ENCODE results near the gene ACTL7A. TPM values are rescaled to one million over a fixed set of nuclear protein-coding genes. Genes with fewer than 3 reads are reported as not detected.

The ACTL7A gene
- total RNA-seq, result not detected in 2 replicates

DNA sequence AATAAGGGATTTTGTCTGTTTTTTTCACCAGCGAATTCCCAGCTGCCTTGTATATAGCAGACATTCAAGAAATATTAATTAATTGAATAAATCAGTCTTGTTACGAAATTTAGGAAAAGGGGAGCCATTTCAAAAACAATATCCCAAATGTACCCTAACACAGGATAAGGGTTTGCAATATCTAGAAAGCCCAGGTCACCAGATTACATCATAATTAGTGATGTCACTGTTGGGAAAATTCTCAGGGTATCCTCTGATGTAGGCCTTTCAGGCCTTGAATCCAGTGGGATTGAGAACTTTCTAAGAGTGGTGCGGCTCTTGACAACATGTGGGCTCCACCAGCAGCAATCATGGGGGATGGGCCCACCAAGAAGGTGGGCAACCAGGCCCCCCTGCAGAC lies at the start of gene ACTL7A:
TSS of gene ACTL7A (plus strand) at position 270 of the 400 bp plus-strand sequence. CDS start at position 327, 57 bp downstream.
- no peak within 1 kb of the TSS for H3K4me3 ChIP-seq (ENCODE audit: low read depth, low read length)
- TF ChIP-seq, protein P1, sequence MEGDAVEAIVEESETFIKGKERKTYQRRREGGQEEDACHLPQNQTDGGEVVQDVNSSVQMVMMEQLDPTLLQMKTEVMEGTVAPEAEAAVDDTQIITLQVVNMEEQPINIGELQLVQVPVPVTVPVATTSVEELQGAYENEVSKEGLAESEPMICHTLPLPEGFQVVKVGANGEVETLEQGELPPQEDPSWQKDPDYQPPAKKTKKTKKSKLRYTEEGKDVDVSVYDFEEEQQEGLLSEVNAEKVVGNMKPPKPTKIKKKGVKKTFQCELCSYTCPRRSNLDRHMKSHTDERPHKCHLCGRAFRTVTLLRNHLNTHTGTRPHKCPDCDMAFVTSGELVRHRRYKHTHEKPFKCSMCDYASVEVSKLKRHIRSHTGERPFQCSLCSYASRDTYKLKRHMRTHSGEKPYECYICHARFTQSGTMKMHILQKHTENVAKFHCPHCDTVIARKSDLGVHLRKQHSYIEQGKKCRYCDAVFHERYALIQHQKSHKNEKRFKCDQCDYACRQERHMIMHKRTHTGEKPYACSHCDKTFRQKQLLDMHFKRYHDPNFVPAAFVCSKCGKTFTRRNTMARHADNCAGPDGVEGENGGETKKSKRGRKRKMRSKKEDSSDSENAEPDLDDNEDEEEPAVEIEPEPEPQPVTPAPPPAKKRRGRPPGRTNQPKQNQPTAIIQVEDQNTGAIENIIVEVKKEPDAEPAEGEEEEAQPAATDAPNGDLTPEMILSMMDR (IDR thresholded peaks at IDR 0.05; ENCODE audit: insufficient read depth, low read depth, low read length), result no peak
- DNase-seq (ENCODE audit: low read depth), result no peak

DNA sequence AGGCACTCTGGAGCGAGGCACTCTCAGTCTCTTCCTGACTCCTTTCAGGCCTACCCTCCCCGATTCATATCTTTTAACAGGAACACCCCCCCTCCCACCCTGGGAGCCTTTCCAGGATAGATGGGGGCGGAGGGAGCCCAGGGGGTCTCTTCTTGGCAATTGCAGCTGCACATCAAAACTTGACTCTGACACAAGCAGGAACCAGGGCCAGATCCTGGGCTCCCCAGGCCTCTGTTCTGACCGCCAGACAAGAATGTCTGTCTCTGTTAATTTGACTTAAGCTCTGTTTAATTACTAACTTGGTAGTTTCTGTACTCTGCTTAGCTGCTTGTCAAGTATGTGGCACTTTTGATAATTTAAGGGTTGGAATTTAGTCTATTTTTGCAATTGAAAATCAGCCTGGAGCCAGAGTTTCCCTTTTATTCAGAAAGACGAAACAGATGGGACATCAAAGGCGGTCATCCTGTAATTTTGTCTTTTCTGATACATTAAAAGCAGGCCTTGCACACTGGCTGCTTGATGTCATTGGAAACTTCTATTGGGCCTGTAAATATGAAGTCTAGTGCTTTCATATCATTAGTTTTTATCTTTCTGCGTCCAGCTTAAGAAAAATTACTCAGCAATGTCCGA lies 49.6 kb upstream of the ACTL7A start:
- TF ChIP-seq, protein P1 (IDR thresholded peaks at IDR 0.05; ENCODE audit: insufficient read depth, low read depth, low read length), result no peak
- no peak overlapping the region for H3K4me3 ChIP-seq (ENCODE audit: low read depth, low read length)
- no peak for DNase-seq (ENCODE audit: low read depth)

DNA sequence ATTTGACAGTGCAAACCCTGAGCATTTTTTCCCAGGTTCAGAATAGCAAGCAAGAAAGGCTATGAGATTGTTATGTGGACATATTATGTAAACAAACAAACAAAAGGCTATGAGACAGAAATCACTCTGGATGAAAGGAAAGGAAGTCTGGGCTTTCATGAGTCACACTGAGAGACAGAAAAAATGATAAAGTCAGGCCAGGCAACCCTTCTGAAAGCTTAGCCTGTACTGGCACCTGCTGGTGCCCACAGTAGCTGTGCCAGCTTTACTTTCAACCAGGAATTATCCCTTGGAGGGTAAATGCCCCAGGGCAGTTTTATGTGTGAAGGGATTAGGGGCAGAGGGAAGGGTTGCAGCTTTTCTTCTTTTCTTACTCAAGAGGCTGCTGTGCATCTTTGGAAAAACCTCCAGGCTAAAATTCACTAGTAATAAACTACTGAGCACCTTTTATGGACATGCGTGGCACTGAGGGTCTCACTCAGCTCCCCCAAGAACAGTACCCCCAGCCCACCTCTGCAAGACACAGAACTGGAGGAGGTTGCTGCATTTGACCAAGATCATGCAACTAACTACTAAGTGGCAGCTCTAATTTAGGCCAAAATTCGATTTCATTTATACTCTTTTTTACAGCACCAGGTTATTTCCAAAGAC lies 48.0 kb upstream of the ACTL7A start:
- H3K4me3 ChIP-seq (ENCODE audit: low read depth, low read length), result no peak overlapping the region
- peak; percentile 28 for DNase-seq (ENCODE audit: low read depth)
- TF ChIP-seq, protein P1 (IDR thresholded peaks at IDR 0.05; ENCODE audit: insufficient read depth, low read depth, low read length), result peak; percentile 31

DNA sequence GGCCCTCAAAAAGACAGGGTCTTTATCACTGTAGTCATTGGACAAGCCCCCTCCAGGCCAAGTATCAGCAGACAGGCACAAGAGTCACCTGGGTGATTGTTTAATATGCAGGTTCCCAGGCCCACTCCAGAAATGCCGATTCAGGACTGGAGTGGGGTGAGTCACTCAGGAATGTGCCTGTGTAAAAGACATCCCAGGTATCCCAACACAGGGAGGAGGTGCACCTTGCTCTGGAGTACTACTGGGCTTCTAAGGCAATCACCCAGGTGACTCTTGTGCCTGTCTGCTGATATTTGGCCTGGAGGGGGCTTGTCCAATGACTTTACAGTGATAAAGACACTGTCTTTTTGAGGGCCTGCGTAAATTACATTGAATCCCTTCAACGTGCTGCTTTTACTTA lies 46.9 kb upstream of the ACTL7A start:
- TF ChIP-seq, protein P1 (IDR thresholded peaks at IDR 0.05; ENCODE audit: insufficient read depth, low read depth, low read length), result no peak
- no peak for DNase-seq (ENCODE audit: low read depth)
- no peak overlapping the region for H3K4me3 ChIP-seq (ENCODE audit: low read depth, low read length)

DNA sequence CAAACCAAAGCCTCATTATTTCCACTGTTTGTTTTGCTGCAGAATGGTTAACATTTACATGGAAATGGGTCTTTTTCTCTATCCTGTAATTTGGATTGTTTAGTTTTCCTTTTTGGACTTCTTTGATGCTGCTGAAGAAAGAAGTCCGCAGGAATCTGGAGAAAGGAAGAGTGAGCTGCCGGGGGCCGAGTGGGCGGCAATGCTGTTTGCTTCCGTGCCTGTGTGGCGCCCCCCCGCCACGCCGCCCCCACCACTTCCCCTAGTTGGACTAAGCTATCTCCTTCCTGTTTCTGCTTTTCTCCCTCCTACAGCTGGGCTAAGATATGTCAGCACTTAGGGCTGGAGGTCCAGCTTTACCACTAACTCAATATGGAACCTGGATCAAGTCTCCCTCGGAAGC lies 46.0 kb upstream of the ACTL7A start:
- no peak overlapping the region for H3K4me3 ChIP-seq (ENCODE audit: low read depth, low read length)
- no peak for DNase-seq (ENCODE audit: low read depth)
- TF ChIP-seq, protein P1 (IDR thresholded peaks at IDR 0.05; ENCODE audit: insufficient read depth, low read depth, low read length), result no peak

DNA sequence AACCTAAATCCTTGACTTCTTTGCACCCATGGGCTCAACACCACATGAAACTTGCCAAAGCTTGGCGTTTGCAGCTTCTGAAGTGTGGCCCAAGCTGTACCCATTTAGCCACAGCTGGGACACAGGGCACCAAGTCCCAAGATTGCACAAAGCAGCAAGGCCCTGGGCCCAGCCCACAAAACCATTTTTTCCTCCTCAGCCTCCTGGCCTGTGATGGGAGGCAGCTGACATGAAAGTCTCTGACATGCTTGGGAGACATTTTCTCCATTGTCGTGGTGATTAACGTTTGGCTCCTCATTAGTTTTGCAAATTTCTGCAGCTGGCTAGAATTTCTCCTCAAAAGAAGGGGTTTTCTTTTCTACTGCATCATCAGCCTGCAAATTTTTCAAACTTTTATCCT lies 38.2 kb upstream of the ACTL7A start:
- no peak for DNase-seq (ENCODE audit: low read depth)
- H3K4me3 ChIP-seq (ENCODE audit: low read depth, low read length), result no peak overlapping the region
- TF ChIP-seq, protein P1 (IDR thresholded peaks at IDR 0.05; ENCODE audit: insufficient read depth, low read depth, low read length), result no peak

Data from fibroblast of villous mesenchyme (primary cell).